ENCODE measurements around the gene LGALS4. TPM values are rescaled to one million over a fixed set of nuclear protein-coding genes. Genes with fewer than 3 reads are reported as not detected.
"Not testable (repeated sequence)": the region's sequence is repeated elsewhere in the genome, so short reads cannot be mapped to it uniquely, and the experiment has no call there.

The LGALS4 gene
- polyA plus RNA-seq, 5 donors = 0.83 to 4.7 (median 2.5) TPM

GRCh38 chr19:38797781-38798180, 15.0 kb downstream of the LGALS4 start:
- not testable (repeated sequence) for DNase-seq

- no peak for DNase-seq
Measured at GRCh38 chr19:38796154-38796553, 16.6 kb downstream of the LGALS4 start.

- no peak for DNase-seq
Measured at GRCh38 chr19:38795549-38795948, 17.2 kb downstream of the LGALS4 start.

GRCh38 chr19:38793671-38794070, 19.1 kb downstream of the LGALS4 start:
- no peak for DNase-seq

GRCh38 chr19:38793177-38793576, 19.6 kb downstream of the LGALS4 start:
- DNase-seq = no peak

- no peak for DNase-seq
Measured at GRCh38 chr19:38792250-38793111, 20.3 kb downstream of the LGALS4 start.

- DNase-seq = not testable (repeated sequence)
Measured at GRCh38 chr19:38791451-38792064, 21.2 kb downstream of the LGALS4 start.

GRCh38 chr19:38790507-38791403, 22.0 kb downstream of the LGALS4 start:
- DNase-seq = not testable (repeated sequence)

- DNase-seq = no peak
Measured at GRCh38 chr19:38788478-38789243, 24.1 kb downstream of the LGALS4 start, which contains the start of gene LGALS7B. Gene LGALS7B, plus strand, starts transcription at chr19:38789200. Its CDS starts 27 bp downstream, at chr19:38789227.

- no peak for DNase-seq
Measured at GRCh38 chr19:38786572-38787265, 26.0 kb downstream of the LGALS4 start.

- not testable (repeated sequence) for DNase-seq
Measured at GRCh38 chr19:38786061-38786460, 26.7 kb downstream of the LGALS4 start.

- DNase-seq = no peak
Measured at GRCh38 chr19:38785187-38785699, 27.5 kb downstream of the LGALS4 start.

GRCh38 chr19:38784224-38784623, 28.5 kb downstream of the LGALS4 start:
- no peak for DNase-seq

GRCh38 chr19:38782212-38782611, 30.5 kb downstream of the LGALS4 start:
- not testable (repeated sequence) for DNase-seq

- no peak for DNase-seq
Measured at GRCh38 chr19:38781058-38781457, 31.7 kb downstream of the LGALS4 start.

GRCh38 chr19:38780443-38780842, 32.3 kb downstream of the LGALS4 start:
- DNase-seq = no peak

- no peak for DNase-seq
Measured at GRCh38 chr19:38778733-38779132, 34.0 kb downstream of the LGALS4 start.

- DNase-seq = no peak
Measured at GRCh38 chr19:38774181-38774950, 38.4 kb downstream of the LGALS4 start.

GRCh38 chr19:38773469-38774177, 39.1 kb downstream of the LGALS4 start, which contains the start of gene LGALS7:
Gene LGALS7, minus strand, starts transcription at chr19:38773517. Its CDS starts 25 bp downstream, at chr19:38773492.
- no peak for DNase-seq

All from right lung (tissue), 5 donors.